ENCODE results near the gene IRF2BP2.

- TF ChIP-seq CTCF (IDR thresholded peaks at IDR 0.05) (no peak), POLR2A (IDR thresholded peaks at IDR 0.05) (no peak)
Measured at GRCh38 chr1:234613128-234613875, 3.3 kb upstream of the IRF2BP2 start.

Measured in testis (tissue), 2 donors.